Measurements from ENCODE around the gene SLC35E4.
A peak's percentile ranks its signal among the peaks of the same experiment; 100 is the strongest.
"Not testable (repeated sequence)": the region's sequence is repeated elsewhere in the genome, so short reads cannot be mapped to it uniquely, and the experiment has no call there.

SLC35E4 gene

DNA sequence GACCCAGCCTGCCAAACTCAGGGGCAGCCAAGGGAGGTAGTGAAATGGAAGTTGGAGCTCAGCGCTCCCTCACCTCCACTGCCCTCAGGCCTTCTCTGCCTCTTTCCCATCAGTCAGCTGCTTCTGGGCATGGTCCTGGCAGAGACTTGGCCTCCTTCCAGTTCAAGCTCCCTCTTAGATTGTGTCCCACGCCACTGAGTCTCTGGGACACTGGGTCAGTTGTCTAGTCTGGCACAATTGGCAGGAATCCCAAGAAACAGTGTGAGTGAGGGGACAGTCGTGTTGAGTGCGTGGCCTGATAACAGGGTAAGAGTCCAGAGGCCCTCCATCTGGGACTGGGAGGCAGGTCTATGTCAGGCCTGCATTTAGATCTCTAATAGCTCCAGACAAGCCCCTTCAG lies 7.1 kb upstream of the SLC35E4 start:
- H3K4me3 ChIP-seq (ENCODE audit: low read depth, low read length) = no peak overlapping the region
- TF ChIP-seq, protein P1, sequence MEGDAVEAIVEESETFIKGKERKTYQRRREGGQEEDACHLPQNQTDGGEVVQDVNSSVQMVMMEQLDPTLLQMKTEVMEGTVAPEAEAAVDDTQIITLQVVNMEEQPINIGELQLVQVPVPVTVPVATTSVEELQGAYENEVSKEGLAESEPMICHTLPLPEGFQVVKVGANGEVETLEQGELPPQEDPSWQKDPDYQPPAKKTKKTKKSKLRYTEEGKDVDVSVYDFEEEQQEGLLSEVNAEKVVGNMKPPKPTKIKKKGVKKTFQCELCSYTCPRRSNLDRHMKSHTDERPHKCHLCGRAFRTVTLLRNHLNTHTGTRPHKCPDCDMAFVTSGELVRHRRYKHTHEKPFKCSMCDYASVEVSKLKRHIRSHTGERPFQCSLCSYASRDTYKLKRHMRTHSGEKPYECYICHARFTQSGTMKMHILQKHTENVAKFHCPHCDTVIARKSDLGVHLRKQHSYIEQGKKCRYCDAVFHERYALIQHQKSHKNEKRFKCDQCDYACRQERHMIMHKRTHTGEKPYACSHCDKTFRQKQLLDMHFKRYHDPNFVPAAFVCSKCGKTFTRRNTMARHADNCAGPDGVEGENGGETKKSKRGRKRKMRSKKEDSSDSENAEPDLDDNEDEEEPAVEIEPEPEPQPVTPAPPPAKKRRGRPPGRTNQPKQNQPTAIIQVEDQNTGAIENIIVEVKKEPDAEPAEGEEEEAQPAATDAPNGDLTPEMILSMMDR (IDR thresholded peaks at IDR 0.05; ENCODE audit: low read depth, low read length) = no peak

DNA sequence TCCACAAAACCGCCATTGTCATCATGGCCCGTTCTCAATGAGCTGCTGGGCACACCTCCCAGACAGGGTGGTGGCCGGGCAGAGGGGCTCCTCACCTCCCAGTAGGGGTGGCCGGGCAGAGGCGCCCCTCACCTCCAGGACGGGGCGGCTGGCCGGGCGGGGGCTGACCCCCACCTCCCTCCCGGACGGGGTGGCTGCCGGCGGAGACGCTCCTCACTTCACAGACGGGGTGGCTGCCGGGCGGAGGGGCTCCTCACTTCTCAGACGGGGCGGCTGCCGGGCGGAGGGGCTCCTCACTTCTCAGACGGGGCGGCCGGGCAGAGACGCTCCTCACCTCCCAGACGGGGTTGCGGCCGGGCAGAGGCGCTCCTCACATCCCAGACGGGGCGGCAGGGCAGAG lies 4.1 kb upstream of the SLC35E4 start:
- not testable (repeated sequence) for H3K4me3 ChIP-seq (ENCODE audit: low read depth, low read length)

DNA sequence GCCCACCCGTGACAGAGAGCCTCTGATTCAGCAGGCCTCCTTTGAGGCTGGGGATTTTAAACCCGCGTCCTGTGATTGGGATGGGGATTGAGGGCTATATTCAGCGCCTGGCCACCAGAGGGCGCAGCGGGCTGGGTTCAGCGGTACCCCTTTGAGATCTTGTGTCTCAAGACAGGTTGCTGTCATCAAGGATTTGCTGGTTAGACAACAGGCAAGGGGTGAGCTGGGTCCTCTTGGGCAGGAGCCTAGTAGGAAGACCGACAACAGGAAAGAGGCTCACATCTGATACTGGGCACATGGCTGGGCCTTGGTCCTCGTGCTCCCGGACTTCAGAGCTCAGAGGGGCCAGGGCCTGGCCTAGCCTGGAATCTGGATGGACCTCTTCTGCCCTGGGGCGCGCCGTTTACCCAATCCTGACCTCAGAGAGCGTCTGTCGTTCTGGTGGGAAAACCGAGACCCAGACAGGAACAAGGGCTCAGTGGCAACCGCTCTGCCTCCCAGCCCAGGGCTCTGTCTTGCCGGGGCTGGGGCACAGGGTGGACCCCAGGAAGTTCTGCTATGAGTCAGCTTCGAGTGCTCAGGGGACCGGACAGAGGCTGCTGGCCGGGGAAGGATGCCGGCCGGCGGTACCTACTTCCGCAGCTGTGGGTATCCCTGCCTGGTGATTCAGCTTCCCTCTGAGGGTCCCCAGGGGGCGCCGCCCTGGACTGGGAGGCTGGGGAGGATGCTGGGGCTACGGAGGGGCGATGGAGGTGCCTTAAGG lies 929 bp upstream of the SLC35E4 start:
- TF ChIP-seq, protein P1 (IDR thresholded peaks at IDR 0.05; ENCODE audit: low read depth, low read length) = peak; percentile 87
- peak overlapping the region; percentile 47 for H3K4me3 ChIP-seq (ENCODE audit: low read depth, low read length)

DNA sequence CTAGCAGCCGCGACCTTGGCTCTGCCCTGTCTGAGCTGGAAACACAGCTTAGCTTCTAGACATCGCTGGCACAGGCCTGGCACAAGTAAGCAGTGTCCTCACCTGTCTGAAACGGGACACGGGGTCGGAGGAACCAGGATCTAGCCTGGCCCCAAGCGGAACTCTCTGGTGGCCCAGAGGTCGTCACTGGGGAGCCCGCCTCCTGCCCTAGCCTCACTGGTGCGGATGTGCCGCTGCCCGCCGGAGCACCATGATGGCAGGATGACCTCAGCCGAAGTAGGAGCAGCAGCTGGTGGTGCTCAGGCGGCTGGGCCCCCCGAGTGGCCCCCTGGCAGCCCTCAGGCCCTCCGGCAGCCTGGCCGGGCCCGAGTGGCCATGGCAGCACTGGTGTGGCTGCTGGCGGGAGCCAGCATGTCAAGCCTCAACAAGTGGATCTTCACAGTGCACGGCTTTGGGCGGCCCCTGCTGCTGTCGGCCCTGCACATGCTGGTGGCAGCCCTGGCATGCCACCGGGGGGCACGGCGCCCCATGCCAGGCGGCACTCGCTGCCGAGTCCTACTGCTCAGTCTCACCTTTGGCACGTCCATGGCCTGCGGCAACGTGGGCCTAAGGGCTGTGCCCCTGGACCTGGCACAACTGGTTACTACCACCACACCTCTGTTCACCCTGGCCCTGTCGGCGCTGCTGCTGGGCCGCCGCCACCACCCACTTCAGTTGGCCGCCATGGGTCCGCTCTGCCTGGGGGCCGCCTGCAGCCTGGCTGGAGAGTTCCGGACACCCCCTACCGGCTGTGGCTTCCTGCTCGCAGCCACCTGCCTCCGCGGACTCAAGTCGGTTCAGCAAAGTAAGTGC lies 871 bp downstream of the SLC35E4 start:
- TF ChIP-seq, protein P1 (IDR thresholded peaks at IDR 0.05; ENCODE audit: low read depth, low read length) = no peak
- H3K4me3 ChIP-seq (ENCODE audit: low read depth, low read length) = peak overlapping the region; percentile 70

DNA sequence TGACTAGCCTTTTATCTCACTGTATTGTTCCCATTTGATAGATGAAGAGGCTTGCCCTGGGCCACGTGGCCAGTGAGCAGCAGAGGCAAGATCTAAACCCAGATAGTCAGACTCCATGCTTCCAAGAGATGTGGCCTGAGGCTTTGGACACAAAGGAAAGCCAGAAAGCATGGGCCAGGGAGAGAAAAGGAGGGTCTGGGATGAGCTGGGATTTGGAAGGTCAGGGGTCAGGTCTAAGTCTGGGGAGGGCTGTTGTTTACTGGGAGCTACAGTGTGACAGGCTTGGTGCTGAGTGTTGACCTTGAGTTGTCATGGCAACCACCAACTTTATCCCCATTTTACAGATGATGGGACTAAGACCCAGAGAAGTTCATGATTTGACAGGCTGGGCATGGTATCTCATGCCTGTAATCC lies 2.1 kb downstream of the SLC35E4 start:
- no peak overlapping the region for H3K4me3 ChIP-seq (ENCODE audit: low read depth, low read length)
- TF ChIP-seq, protein P1 (IDR thresholded peaks at IDR 0.05; ENCODE audit: low read depth, low read length) = no peak

DNA sequence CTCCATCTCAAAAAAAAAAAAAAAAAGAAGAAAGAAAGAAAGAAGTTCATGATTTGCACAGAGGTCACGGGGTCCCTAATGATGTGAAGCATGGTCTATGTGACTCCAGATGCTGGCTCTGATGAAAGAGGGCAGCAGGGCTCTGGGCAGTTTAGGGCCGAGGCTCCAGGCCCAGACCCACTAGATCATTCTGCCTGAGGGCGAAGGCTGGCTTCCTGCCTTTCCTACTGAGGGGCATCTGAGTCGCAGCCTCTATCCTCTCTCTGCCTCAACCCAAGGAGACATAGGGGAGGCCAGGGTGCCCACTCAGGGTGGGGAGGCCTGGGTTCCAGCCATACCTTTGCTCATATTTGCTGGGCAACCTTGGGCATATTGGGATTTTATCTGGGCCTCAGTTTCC lies 4.8 kb downstream of the SLC35E4 start:
- no peak overlapping the region for H3K4me3 ChIP-seq (ENCODE audit: low read depth, low read length)
- TF ChIP-seq, protein P1 (IDR thresholded peaks at IDR 0.05; ENCODE audit: low read depth, low read length) = no peak

DNA sequence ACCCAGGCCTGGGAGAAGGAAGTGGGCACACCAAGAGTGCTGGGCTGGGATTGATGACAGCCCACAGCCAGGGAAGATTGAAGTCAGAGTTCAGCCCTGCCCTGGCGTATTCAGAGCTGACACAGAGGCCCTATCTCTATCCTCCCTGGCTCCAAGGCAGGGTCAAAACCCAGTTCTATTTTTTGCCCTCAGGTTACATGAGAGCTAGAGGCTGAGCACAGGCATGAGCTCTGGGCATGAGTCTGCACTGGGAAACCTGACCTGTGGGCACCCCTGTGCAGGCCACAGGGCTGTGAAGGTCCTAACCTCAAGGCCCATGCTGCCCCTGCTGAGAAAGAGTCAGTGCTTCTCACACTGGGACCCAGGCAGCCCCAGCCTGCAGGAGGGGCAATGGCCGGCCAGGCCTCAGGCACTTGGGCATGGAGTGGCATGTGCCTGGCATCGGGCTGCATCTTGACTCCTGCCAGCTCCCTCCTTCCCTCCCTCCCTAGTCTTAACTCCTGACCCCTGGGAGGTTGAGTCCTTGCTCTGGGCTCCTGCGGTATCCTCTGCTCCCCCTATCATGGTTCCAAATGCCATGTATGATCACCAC lies 5.4 kb downstream of the SLC35E4 start:
- TF ChIP-seq, protein P1 (IDR thresholded peaks at IDR 0.05; ENCODE audit: low read depth, low read length) = no peak
- no peak overlapping the region for H3K4me3 ChIP-seq (ENCODE audit: low read depth, low read length)
